Endothelial cell (in vitro differentiated cells): ENCODE results near the gene DAB2. TPM values are rescaled to one million over a fixed set of nuclear protein-coding genes. Genes with fewer than 3 reads are reported as not detected.
A peak's percentile ranks its signal among the peaks of the same experiment; 100 is the strongest.

ENCODE experiments used
- DNase-seq: peaks from one replicate; pipeline ENCODE4 v3.0.0; 2021; ENCODE audit warnings: low spot score
- H3K27ac Mint-ChIP-seq: one replicate; pipeline ENCODE4 v1.8.0; 2021; ENCODE audit warnings: mixed read lengths, inconsistent platforms; ENCODE audit not compliant: unreplicated experiment
- H3K27me3 Mint-ChIP-seq: one replicate; pipeline ENCODE4 v1.8.0; 2021; ENCODE audit warnings: mild to moderate bottlenecking, moderate library complexity, mixed read lengths, inconsistent platforms; ENCODE audit not compliant: unreplicated experiment
- H3K36me3 Mint-ChIP-seq: one replicate; pipeline ENCODE4 v1.8.0; 2021; ENCODE audit warnings: mild to moderate bottlenecking, low read depth, mixed read lengths, inconsistent platforms; ENCODE audit not compliant: unreplicated experiment
- H3K4me1 Mint-ChIP-seq: one replicate; pipeline ENCODE4 v1.8.0; 2021; ENCODE audit warnings: mild to moderate bottlenecking, mixed read lengths, inconsistent platforms; ENCODE audit not compliant: unreplicated experiment
- H3K4me3 Mint-ChIP-seq: one replicate; pipeline ENCODE4 v1.8.0; 2021; ENCODE audit warnings: mild to moderate bottlenecking, mixed read lengths, inconsistent platforms; ENCODE audit not compliant: unreplicated experiment
- H3K9me3 Mint-ChIP-seq: one replicate; pipeline ENCODE4 v1.8.0; 2021; ENCODE audit warnings: mixed read lengths, inconsistent platforms; ENCODE audit not compliant: unreplicated experiment
- CTCF ChIP-seq: fragments of 200-600 bp; sonication (generic); IDR thresholded peaks from one replicate; pipeline ENCODE4 v1.5.0; 2021; ENCODE audit warnings: antibody characterized with exemption; ENCODE audit not compliant: unreplicated experiment
- total RNA-seq: library from RNA; stranded (reverse); fragmentation: NEBNext Ultra II Directional; extraction: Animal tissue kit (Norgen Biotek cat#: 25700); gene quantifications from one replicate; pipeline ENCODE4 v1.2.1, GENCODE V29; 2021; ENCODE audit not compliant: unreplicated experiment

Gene DAB2
- total RNA-seq, 1 donor from 2014 or later, result 70.7 TPM

GRCh38 chr5:39423331-39423751 is 1.4 kb downstream of the DAB2 start:
- peak overlapping the region; percentile 97 for H3K27ac Mint-ChIP-seq
- no peak for TF ChIP-seq CTCF
- H3K4me3 Mint-ChIP-seq, result peak overlapping the region; percentile 99
- H3K4me1 Mint-ChIP-seq, result peaks cover 58% of the 10 kb centered on the region
- peaks cover 8% of the 10 kb centered on the region for H3K27me3 Mint-ChIP-seq
- peaks cover 9% of the 10 kb centered on the region for H3K36me3 Mint-ChIP-seq
- H3K9me3 Mint-ChIP-seq, result no peaks in the 10 kb centered on the region
- DNase-seq, result no peak

- Mint-ChIP-seq H3K27ac (no peak overlapping the region), H3K4me3 (peak overlapping the region; percentile 99)
Measured at GRCh38 chr5:39422728-39423285, 2.0 kb downstream of the DAB2 start.

GRCh38 chr5:39422036-39422606 is 2.7 kb downstream of the DAB2 start:
- no peak for DNase-seq
- H3K27ac Mint-ChIP-seq, result peak overlapping the region; percentile 18
- no peak for TF ChIP-seq CTCF
- peaks cover 9% of the 10 kb centered on the region for H3K27me3 Mint-ChIP-seq
- H3K4me3 Mint-ChIP-seq, result peak overlapping the region; percentile 99
- H3K9me3 Mint-ChIP-seq, result no peaks in the 10 kb centered on the region
- peaks cover 9% of the 10 kb centered on the region for H3K36me3 Mint-ChIP-seq
- peaks cover 50% of the 10 kb centered on the region for H3K4me1 Mint-ChIP-seq

More at GRCh38 chr5:39422728-39423285, 2.0 kb downstream of the DAB2 start:
- Mint-ChIP-seq H3K36me3 (peaks cover 9% of the 10 kb centered on the region), H3K27me3 (peaks cover 8% of the 10 kb centered on the region), H3K9me3 (no peaks in the 10 kb centered on the region), H3K4me1 (peaks cover 57% of the 10 kb centered on the region)
- DNase-seq, result no peak
- TF ChIP-seq CTCF, result no peak

GRCh38 chr5:39420482-39421145 is 4.2 kb downstream of the DAB2 start:
- peaks cover 38% of the 10 kb centered on the region for H3K4me1 Mint-ChIP-seq

More at GRCh38 chr5:39420482-39421145, 4.2 kb downstream of the DAB2 start:
- no peaks in the 10 kb centered on the region for H3K9me3 Mint-ChIP-seq
- no peak for TF ChIP-seq CTCF
- peak; percentile 34 for DNase-seq
- peaks cover 9% of the 10 kb centered on the region for H3K36me3 Mint-ChIP-seq
- peaks cover 11% of the 10 kb centered on the region for H3K27me3 Mint-ChIP-seq
- peak overlapping the region; percentile 64 for H3K27ac Mint-ChIP-seq
- H3K4me3 Mint-ChIP-seq, result peak overlapping the region; percentile 47
